Liver (tissue), 3 donors: ENCODE measurements around the gene AXIN2.

Experiments used
- ATF3 ChIP-seq: IDR thresholded peaks from 2 replicates; pipeline ENCODE4 v1.6.1; 2016; ENCODE audit warnings: antibody characterized with exemption
- EGR1 ChIP-seq, 2 donors: IDR thresholded peaks; 2 replicates each; pipeline ENCODE4 v1.6.1; 2016 to 2018; ENCODE audit warnings: antibody characterized with exemption in 2 of 2, low read depth in 2 of 2
- GABPA ChIP-seq, 2 donors: IDR thresholded peaks in 1 of 2; conservative IDR thresholded peaks in 1 of 2; 2 replicates each; pipeline ENCODE4 v1.6.1; 2016; ENCODE audit warnings: antibody characterized with exemption in 2 of 2, mild to moderate bottlenecking in 1 of 2, moderate library complexity in 1 of 2
- HNF4A ChIP-seq, 2 donors: conservative IDR thresholded peaks; 2 replicates each; pipeline ENCODE4 v1.6.1; 2016; ENCODE audit warnings: antibody characterized with exemption in 2 of 2, mild to moderate bottlenecking in 2 of 2
- JUND ChIP-seq, 2 donors: IDR thresholded peaks; 2 replicates each; pipeline ENCODE4 v1.6.1; 2016; ENCODE audit warnings: antibody characterized with exemption in 2 of 2
- MAX ChIP-seq: IDR thresholded peaks from 2 replicates; pipeline ENCODE4 v1.6.1; 2016; ENCODE audit warnings: antibody characterized with exemption
- RAD21 ChIP-seq, 2 donors: IDR thresholded peaks; 2 replicates each; pipeline ENCODE4 v1.6.1; 2016; ENCODE audit warnings: antibody characterized with exemption in 2 of 2, mild to moderate bottlenecking in 2 of 2
- RXRA ChIP-seq, 2 donors: IDR thresholded peaks; 2 replicates each; pipeline ENCODE4 v1.6.1; 2017 to 2018; ENCODE audit warnings: antibody characterized with exemption in 2 of 2, mild to moderate bottlenecking in 1 of 2
- TAF1 ChIP-seq: conservative IDR thresholded peaks from 2 replicates; pipeline ENCODE4 v1.6.1; 2016; ENCODE audit warnings: antibody characterized with exemption, mild to moderate bottlenecking
- YY1 ChIP-seq: IDR thresholded peaks from 2 replicates; pipeline ENCODE4 v1.6.1; 2016; ENCODE audit warnings: antibody characterized with exemption, mild to moderate bottlenecking
- TF ChIP-seq, protein P1 (sequence below): fragments of 150-350 bp; IDR thresholded peaks from 2 replicates; pipeline ENCODE4 v1.5.1; 2017; ENCODE audit warnings: improper control_type of control experiment, low read depth, low read length; ENCODE audit not compliant: missing input control
- TF ChIP-seq, protein P2 (sequence below): IDR thresholded peaks from 2 replicates; pipeline ENCODE4 v1.6.1; 2016; ENCODE audit warnings: antibody characterized with exemption, mild to moderate bottlenecking
- donor health status: healthy.
- donor health status: healthy.

DNA sequence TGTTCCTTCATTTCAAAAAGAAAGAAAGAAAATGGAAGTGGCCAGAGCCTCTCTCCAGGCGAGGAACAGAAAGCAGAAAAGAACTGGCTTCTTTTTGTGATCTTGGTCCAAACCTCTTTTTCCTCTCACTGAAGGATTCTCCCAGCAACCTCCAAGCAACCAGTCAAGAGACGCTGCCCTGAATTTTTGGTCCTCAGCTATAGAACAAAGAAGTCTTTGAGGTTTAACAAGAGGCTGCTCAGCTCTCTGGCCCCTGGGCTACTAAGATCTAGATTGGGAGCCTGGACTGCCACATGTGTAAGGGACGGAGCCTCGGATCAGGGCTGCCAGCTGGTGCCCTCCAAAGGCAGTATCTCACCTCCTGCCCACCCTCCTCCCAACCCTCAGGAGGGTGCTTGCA lies 62.6 kb downstream of the AXIN2 start:
- no peak for TF ChIP-seq JUND (IDR thresholded peaks at IDR 0.05)
- TF ChIP-seq, protein P1, sequence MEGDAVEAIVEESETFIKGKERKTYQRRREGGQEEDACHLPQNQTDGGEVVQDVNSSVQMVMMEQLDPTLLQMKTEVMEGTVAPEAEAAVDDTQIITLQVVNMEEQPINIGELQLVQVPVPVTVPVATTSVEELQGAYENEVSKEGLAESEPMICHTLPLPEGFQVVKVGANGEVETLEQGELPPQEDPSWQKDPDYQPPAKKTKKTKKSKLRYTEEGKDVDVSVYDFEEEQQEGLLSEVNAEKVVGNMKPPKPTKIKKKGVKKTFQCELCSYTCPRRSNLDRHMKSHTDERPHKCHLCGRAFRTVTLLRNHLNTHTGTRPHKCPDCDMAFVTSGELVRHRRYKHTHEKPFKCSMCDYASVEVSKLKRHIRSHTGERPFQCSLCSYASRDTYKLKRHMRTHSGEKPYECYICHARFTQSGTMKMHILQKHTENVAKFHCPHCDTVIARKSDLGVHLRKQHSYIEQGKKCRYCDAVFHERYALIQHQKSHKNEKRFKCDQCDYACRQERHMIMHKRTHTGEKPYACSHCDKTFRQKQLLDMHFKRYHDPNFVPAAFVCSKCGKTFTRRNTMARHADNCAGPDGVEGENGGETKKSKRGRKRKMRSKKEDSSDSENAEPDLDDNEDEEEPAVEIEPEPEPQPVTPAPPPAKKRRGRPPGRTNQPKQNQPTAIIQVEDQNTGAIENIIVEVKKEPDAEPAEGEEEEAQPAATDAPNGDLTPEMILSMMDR = no peak
- TF ChIP-seq RXRA (IDR thresholded peaks at IDR 0.05) = no peak
- no peak for TF ChIP-seq TAF1
- no peak for TF ChIP-seq GABPA (IDR thresholded peaks at IDR 0.05 in 1 of 2, conservative IDR thresholded peaks at IDR 0.05 in 1 of 2)
- no peak for TF ChIP-seq YY1
- TF ChIP-seq EGR1 (IDR thresholded peaks at IDR 0.05; ENCODE audit: low read depth in 2 of 2) = no peak
- TF ChIP-seq MAX = no peak
- no peak for TF ChIP-seq ATF3
- no peak for TF ChIP-seq RAD21 (IDR thresholded peaks at IDR 0.05)
- no peak for TF ChIP-seq HNF4A (conservative IDR thresholded peaks at IDR 0.05)
- TF ChIP-seq, protein P2, sequence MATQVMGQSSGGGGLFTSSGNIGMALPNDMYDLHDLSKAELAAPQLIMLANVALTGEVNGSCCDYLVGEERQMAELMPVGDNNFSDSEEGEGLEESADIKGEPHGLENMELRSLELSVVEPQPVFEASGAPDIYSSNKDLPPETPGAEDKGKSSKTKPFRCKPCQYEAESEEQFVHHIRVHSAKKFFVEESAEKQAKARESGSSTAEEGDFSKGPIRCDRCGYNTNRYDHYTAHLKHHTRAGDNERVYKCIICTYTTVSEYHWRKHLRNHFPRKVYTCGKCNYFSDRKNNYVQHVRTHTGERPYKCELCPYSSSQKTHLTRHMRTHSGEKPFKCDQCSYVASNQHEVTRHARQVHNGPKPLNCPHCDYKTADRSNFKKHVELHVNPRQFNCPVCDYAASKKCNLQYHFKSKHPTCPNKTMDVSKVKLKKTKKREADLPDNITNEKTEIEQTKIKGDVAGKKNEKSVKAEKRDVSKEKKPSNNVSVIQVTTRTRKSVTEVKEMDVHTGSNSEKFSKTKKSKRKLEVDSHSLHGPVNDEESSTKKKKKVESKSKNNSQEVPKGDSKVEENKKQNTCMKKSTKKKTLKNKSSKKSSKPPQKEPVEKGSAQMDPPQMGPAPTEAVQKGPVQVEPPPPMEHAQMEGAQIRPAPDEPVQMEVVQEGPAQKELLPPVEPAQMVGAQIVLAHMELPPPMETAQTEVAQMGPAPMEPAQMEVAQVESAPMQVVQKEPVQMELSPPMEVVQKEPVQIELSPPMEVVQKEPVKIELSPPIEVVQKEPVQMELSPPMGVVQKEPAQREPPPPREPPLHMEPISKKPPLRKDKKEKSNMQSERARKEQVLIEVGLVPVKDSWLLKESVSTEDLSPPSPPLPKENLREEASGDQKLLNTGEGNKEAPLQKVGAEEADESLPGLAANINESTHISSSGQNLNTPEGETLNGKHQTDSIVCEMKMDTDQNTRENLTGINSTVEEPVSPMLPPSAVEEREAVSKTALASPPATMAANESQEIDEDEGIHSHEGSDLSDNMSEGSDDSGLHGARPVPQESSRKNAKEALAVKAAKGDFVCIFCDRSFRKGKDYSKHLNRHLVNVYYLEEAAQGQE = no peak
